GM18858 (cell line): ENCODE results near the gene POMGNT1.

Experiments
- ATAC-seq: cut with Tn5 transposase; IDR thresholded peaks from one replicate; pipeline ENCODE4 v1.9.1; 2021; ENCODE audit not compliant: unreplicated experiment

The POMGNT1 gene

GRCh38 chr1:46211051-46211450 is 12.8 kb upstream of the POMGNT1 start:
- no peak for ATAC-seq

GRCh38 chr1:46210561-46210960 is 12.3 kb upstream of the POMGNT1 start:
- ATAC-seq = no peak

GRCh38 chr1:46206399-46206798 is 8.2 kb upstream of the POMGNT1 start:
- ATAC-seq = no peak

- ATAC-seq = no peak
Observed at GRCh38 chr1:46205791-46206190, 7.6 kb upstream of the POMGNT1 start.

GRCh38 chr1:46205141-46205540 is 6.9 kb upstream of the POMGNT1 start:
- ATAC-seq = no peak

GRCh38 chr1:46204406-46204742 is 6.1 kb upstream of the POMGNT1 start:
- ATAC-seq = no peak

GRCh38 chr1:46203738-46204405 is 5.6 kb upstream of the POMGNT1 start:
- ATAC-seq = no peak

- ATAC-seq = no peak
Observed at GRCh38 chr1:46199233-46199749, 1.1 kb upstream of the POMGNT1 start.

- ATAC-seq = no peak
Observed at GRCh38 chr1:46197560-46197963, 672 bp downstream of the POMGNT1 start.

- no peak for ATAC-seq
Observed at GRCh38 chr1:46196609-46197008, 1.6 kb downstream of the POMGNT1 start.

GRCh38 chr1:46194641-46195193 is 3.5 kb downstream of the POMGNT1 start:
- no peak for ATAC-seq

GRCh38 chr1:46193984-46194570 is 4.2 kb downstream of the POMGNT1 start:
- no peak for ATAC-seq

- ATAC-seq = no peak
Observed at GRCh38 chr1:46193285-46193684, 4.9 kb downstream of the POMGNT1 start.

GRCh38 chr1:46192171-46192570 is 6.1 kb downstream of the POMGNT1 start:
- ATAC-seq = no peak

- no peak for ATAC-seq
Observed at GRCh38 chr1:46191033-46191701, 7.1 kb downstream of the POMGNT1 start.

GRCh38 chr1:46190539-46190938 is 7.7 kb downstream of the POMGNT1 start:
- no peak for ATAC-seq

- ATAC-seq = no peak
Observed at GRCh38 chr1:46188295-46189030, 9.8 kb downstream of the POMGNT1 start.

GRCh38 chr1:46187106-46187869 is 10.9 kb downstream of the POMGNT1 start:
- no peak for ATAC-seq

GRCh38 chr1:46186076-46186475 is 12.2 kb downstream of the POMGNT1 start:
- ATAC-seq = no peak

GRCh38 chr1:46184920-46185658 is 13.1 kb downstream of the POMGNT1 start:
- no peak for ATAC-seq
